Activated T-cell treated with anti-CD3 and anti-CD28 coated beads for 1 hour (primary cell): Measurements from ENCODE around the gene WDR64.
A peak's percentile ranks its signal among the peaks of the same experiment; 100 is the strongest.

Source experiments
- DNase-seq: peaks from one replicate; pipeline ENCODE4 v3.0.0-alpha.2; 2020; ENCODE audit warnings: low read depth

WDR64 gene

DNA sequence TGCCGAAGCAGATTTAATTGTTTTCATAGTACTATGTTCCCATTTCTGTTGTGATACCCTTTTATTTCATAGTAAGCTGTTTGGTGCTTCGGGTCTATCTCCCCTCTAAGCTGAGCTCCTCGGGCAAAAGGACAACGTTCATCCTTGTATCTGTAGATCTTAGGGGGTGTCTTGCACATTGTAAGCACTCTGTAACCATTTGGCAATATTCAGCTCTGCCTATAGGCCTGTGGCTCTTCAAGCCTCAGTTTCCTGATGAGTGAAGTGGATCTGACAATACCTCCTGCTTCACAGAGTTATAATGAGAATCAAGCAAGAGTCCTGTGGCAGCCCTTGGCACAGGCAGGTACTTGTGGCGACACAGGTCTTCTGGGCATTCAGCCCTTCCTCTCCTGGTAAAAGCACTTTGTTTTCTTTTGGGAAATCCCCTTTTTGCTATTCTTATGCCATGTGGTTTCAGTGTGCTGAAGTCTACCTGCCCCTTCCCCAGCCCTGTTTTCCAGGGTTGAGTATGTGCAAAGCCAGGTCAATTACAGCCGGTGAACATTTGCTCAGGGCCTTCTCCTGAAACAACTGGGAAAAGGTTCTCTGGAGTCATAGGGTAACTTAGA, 187.4 kb downstream of the WDR64 start:
- no peak for DNase-seq

DNA sequence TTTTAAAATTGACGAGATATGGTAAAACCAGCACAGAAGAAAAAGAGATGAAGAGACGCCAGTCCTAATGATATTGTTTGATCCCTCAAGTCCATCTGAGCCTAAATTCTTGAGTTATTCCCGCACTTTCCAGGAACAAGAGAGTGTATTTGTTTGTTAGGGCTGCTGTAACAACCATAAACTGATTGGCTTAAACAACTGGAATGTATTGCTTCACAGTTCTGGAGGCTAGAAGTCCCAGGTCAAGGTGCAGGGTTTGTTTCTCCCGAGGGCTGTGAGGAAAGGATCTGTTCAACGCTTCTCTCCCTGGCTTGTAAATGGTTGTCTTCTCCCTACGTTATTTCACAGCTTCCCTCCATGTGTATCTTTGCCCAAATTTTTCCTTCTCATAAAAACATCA, 188.1 kb downstream of the WDR64 start:
- DNase-seq = no peak

DNA sequence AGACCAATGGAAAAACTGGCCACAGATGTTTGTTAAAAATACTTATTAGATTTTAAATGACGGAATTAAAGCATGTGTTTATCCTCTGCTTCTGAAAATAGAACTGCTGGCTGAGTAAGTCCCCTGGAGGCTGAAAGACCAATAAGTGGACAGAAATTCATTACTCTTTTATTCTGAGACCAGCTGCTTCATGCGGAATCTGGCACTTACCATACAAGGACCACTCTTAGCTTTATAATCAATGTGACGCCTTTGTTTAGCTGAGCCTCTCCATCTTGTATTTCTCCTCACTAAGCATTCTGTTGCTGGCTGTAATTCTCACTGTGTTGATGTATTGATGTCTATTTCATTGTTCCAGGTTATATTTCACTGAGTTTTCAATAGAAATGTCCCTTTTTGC, 189.6 kb downstream of the WDR64 start:
- no peak for DNase-seq

DNA sequence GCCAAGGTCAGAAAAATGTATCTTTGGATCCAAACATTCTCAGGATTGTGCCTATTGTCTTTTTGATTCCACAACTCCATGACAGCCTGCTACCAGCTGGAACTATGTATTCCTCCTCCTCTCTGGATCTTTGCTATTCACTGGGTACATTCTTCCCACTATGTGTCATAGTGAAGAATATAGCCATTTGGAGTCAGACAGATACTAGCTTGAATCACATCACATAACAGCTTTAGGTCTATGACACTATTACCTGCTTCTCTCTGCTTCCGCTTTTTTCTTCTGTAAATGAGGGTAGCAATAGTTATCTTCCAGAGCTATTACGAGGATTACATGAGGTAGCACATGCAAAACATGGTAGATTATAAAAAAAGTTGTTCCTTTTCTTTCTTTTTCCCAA, 190.5 kb downstream of the WDR64 start:
- no peak for DNase-seq

DNA sequence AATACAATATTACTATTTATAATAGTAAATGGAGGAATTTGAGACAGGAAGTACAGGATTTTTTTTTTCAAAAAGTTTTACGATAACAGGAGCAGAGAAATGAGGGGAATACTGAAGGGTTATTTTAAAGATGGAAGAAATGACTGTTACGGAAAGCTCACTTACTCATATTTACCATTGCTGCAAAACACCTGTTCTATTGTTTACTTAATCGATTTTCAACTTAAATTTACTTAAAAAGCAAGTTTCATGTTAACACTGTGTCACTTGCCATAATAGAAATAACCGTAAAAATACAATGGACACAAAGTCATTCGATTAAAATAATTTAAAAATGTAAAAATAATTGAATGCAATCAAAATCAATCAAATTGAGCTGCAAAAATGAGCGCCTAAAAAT, 192.5 kb downstream of the WDR64 start:
- DNase-seq = no peak

DNA sequence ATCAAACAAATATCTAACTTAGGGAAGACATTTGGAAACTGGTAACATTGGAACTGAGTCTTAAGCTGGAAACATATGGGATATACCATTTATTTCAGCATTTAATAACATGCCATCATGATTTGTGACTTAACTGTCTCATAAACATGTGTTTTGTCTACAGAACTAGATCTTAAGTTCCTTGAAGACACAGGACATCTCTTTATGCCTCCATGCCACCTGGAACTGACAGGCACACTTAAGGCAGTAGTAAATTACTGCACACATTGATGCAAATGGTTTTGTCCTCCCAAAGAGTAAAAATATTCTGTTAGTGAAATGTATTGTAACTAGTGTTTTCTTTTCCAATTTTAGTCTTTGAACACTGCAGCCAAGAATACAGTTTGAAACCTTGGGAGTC, 194.3 kb downstream of the WDR64 start:
- DNase-seq = no peak

DNA sequence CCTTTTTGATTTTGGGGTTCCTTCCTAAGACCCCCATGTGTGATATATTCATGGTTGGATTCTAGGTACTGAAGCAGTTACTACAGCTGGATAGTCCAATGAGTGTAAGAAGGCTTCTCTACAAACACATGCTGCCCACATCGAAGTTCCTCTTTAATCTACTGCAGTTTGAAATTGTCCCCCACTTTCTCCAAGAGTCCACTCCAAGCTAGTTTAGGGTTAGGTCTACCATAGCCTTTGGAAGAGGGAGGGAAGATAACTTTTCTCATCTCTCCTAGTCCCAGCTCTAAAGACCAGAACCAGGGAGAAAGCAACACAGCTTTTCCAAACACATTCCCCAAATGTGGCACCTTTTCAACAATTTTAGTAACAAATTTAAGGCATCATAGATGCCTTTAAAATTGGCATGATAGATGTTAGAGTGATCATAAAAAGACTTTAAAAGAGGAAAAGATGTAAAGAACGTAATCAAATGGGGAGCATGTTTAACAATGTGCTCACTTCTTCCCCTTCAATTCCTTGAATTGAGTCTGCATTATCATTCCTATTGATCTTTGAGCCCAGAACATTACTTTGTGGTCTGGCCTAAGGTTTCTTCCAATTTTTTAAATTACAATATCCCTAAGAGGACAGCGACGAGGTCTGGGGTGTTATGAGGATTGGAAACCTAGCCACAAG, 194.9 kb downstream of the WDR64 start:
- DNase-seq = no peak

DNA sequence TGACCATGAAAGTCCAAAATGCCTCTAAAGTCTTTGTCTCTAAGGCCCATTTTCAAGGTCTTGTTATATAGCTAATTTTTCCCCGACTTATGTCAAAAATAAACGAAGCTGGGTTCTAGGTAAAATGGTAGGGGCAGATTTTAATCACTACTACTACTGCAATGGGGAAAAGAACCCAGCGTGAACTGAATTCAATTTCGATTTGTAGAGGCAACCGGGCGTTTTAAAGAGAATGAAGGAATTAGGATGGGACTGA, 195.4 kb downstream of the WDR64 start:
- DNase-seq = no peak

DNA sequence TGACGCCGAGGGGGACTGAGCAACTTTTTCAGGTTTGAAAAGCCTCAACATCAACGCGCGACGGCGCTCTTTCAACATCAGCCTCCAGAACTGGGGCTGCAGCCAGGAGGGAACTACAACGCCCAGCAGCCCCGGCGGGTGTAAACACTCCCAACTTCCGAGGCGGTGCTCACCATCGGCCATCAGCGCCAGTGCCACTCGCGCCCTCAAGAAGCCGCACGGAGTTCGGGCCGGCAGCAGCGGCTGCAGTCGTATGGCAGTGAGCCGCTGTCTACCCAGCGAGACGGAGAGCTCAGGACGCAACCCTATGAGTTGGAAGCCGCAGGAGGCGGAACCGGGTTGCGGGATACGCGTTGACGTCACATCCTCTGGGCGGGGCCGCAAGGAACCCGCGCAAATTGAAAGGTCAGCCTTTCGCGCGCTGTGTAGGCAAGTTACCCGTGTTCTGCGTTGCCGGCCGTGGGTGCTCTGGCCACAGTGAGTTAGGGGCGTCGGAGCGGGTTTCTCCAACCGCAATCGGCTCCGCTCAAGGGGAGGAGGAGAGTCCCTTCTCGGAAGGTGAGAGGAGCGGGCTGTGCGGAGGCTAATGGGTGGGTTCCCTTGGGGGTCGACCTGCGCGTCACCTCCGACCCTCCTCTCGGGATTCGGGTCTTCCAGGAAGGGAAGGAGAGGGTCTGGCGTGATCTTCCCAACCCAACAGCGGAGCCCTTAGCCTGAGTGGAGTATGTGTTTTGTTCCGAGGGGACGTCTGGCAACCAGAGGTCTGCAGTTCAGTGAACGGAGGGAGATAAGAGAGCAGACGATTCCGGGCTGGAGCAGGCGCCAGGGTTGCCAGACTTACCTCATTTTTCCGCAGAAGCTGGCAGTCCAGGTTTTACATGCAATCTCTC, 196.0 kb downstream of the WDR64 start, which contains the start of gene EXO1:
TSS of gene EXO1 (plus strand) at position 409 of the 890 bp plus-strand sequence. CDS start 2,222 bp downstream, outside the sequence.
- DNase-seq = peak; percentile 76

DNA sequence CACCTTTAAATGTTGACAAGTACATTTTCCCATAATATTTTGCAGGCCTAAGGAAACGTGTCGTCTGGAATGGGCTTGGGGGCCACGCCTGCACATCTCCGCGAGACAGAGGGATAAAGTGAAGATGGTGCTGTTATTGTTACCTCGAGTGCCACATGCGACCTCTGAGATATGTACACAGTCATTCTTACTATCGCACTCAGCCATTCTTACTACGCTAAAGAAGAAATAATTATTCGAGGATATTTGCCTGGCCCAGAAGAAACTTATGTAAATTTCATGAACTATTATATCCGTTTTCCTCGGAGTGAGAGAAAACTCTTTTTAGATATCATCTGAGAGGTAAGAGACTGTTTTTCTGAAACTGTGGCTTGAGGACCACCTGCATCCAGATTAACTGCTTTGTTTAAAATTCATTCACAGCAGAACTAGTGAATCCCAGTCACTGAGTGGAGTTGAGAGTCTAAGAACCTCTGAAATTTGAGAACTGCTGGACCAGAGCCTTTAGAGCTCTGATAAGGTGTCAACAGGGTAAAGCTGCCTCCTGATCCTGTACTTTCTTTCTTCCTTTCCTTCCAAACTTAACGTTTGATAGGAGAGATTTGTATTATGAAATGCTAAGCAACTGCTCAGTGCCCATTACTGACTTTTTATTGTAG, 196.7 kb downstream of the WDR64 start:
- DNase-seq = no peak

DNA sequence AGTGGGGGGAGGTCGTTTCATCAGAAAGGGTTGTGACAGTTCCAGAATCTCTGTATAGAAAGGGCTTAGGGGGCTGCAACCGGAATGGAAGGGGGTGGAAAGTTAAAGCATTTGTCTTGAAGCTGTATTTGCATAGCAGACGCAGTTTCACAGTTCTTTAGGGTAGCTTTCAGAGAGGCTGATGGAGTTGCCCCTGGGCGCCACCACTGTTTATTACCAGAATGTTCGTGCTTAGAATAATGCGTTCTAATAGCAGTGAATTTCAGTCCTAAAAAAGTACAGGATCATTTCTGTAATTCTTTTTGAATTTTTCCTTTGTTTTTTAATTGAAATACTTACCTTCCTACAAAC, 197.2 kb downstream of the WDR64 start:
- no peak for DNase-seq
